GM21381 (cell line): ENCODE results near the gene AKT3.
"Not testable (repeated sequence)": the region's sequence is repeated elsewhere in the genome, so short reads cannot be mapped to it uniquely, and the experiment has no call there.

ENCODE experiments used
- ATAC-seq: cut with Tn5 transposase; IDR thresholded peaks from one replicate; pipeline ENCODE4 v1.9.1; 2021; ENCODE audit warnings: mild to moderate bottlenecking, moderate library complexity; ENCODE audit not compliant: unreplicated experiment

AKT3 gene

GRCh38 chr1:243790404-243790803, 59.6 kb downstream of the AKT3 start:
- no peak for ATAC-seq

DNA sequence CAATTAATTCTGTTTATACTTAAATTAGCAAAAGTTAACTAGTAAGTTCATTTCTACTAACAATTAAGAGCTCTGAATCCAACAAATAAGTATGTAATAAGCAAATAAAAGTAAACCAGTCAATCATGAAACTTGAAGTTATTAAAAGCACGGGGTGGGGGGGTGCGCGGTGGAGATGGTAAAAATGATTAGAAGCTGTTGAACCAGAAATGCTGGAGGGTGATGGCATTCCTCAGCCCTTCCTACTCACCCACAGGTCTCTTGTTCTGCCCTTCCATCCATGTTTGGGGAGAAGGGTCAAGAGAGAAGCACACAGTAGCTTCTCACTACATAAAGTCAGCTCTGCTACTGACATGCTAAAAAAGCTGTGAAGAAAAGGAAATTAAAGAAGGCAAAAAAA, 63.5 kb downstream of the AKT3 start:
- no peak for ATAC-seq

- no peak for ATAC-seq
Measured at GRCh38 chr1:243784506-243784905, 65.5 kb downstream of the AKT3 start.

- ATAC-seq: no peak
Measured at GRCh38 chr1:243783714-243784113, 66.3 kb downstream of the AKT3 start.

DNA sequence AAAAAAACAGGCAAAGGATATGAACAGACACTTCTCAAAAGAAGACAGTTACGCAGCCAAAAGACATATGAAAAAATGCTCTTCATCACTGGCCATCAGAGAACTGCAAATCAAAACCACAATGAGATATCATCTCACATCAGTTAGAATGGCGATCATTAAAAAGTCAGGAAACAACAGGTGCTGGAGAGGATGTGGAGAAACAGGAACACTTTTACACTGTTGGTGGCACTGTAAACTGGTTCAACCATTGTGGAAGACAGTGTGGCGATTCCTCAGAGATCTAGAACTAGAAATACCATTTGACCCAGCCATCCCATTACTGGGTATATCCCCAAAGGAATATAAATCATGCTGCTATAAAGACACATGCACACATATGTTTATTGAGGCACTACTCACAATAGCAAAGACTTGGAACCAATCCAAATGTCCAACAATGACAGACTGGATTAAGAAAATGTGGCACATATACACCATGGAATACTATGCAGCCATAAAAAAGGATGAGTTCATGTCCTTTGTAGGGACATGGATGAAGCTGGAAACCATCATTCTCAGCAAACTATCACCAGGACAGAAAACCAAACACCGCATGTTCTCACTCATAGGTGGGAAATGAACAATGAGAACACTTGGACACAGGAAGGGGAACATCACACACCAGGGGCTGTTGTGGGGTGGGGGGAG, 77.5 kb downstream of the AKT3 start:
- ATAC-seq: not testable (repeated sequence)

DNA sequence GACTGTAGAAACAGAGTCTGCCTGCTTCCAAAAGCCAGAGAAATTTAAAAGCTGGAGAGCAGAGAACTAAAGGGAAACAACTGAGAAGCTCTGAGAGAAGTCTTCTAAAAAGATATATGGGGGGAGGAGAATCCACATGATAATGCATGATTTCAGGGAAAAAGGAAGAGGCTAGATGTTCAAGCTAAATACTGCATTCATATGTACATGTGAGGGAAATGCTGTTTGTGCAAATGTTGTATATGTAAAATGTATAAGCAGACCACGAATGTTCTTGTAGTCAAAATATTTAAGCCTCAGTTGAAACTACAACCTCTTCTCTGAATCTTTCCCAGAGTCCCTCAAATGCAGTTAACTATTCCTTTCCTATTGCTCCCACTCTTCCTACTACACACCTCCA, 79.2 kb downstream of the AKT3 start:
- no peak for ATAC-seq

DNA sequence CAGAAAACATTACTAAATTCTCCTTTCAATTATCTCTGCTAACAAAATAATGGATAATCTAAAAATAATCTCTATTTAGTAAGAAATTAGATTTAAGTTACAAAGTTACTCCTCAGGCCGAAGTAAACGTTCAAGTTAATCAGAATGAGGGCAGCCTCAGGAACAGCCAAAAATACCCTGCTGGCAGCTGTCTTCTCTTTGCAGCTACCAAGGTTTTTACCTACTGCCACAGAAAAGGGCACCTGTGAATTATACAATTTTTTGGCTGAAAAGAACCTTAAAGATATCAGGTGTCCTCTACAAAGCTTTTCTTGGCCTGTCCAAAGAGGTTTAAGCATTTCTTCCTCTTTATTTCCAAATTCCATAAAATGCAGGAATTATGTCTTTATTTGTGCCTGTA, 84.4 kb downstream of the AKT3 start:
- ATAC-seq: no peak

- no peak for ATAC-seq
Measured at GRCh38 chr1:243763806-243764205, 86.2 kb downstream of the AKT3 start.

GRCh38 chr1:243758647-243759046, 91.4 kb downstream of the AKT3 start:
- ATAC-seq: no peak

GRCh38 chr1:243756529-243756928, 93.5 kb downstream of the AKT3 start:
- no peak for ATAC-seq

- no peak for ATAC-seq
Measured at GRCh38 chr1:243754348-243754747, 95.7 kb downstream of the AKT3 start.

DNA sequence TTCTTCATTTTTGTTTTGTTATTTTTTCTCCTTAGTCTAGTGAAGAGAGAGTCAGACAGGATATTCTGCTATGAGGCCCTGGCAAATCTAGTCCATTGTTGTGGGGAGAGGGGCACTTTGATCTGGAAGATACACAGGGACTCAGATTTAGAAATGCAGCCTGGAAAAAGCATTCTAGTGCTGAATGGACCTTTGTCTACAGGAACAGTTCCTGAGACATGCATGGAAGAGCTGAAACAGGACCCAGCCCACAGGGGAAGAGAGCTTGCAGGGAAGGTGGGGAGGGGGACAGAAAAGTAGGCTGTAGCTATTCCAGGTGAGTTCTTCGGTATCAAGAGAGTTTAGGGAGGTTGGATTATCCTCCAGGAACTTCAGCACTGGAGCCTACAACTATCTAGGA, 98.5 kb downstream of the AKT3 start:
- no peak for ATAC-seq

DNA sequence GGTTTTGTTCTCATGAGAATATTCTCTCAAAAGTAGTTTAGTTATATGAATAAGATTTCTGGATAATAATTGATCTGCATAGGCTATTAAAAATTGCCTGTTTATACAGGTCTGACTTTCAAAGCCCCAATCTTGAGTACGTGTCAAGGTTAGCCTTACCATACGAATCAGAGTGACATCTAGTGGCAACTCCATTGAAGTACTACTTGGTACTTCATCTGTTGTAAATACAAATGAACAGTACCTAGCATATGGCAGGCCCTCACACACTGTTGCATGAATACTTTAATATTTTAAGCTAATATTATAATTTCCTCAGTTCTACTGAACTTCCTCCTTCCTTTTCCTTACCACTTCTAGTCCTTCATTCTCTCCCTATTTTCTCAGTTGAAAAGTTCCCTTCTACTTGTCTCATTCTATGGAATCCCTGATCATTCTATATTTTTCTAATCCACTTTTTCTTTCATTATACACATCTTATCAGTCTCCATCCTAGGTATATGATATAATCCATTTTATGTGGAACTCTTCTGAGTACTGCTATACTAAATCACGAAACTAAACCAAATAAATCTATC, 101.2 kb downstream of the AKT3 start:
- ATAC-seq: peak; percentile 94

- ATAC-seq: no peak
Measured at GRCh38 chr1:243748227-243748626, 101.8 kb downstream of the AKT3 start.

DNA sequence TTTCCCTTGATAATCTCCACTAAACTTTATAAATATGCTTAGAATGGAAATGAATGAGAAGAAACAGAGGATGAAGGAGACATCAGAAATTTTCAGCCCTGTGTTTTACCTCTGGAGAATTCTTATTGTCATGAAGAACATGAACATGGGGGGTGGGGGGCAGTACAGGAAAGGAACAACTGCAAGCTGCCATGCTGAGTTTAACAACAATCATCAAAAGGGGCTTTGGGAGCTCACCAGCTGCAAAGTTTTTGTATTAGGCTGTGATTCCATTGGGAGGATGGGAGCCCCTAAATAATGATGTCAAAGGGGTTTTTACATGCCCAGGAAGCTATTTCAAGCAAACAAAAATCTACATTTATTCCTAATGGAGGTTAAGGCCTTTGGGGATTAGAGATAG, 103.3 kb downstream of the AKT3 start:
- ATAC-seq: no peak

- ATAC-seq: no peak
Measured at GRCh38 chr1:243745356-243745755, 104.7 kb downstream of the AKT3 start.

DNA sequence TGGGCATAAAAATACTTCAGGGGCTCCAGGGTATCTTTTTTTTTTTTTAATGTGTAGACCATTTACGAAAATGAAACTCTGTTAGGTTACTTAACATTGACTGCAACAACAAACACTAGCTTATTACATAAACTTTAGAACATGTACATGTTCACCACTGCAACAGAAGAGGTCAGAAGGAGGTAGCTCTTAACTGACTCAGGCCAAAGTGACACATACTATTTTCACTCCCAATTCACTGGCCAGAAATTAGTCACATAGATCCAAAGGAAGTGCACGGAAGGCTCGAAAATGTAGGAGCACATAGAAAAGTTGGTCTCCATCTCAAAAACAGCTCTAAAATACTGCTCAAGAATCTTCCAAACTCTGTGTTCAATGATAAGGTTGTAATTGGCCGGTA, 107.2 kb downstream of the AKT3 start:
- ATAC-seq: no peak

DNA sequence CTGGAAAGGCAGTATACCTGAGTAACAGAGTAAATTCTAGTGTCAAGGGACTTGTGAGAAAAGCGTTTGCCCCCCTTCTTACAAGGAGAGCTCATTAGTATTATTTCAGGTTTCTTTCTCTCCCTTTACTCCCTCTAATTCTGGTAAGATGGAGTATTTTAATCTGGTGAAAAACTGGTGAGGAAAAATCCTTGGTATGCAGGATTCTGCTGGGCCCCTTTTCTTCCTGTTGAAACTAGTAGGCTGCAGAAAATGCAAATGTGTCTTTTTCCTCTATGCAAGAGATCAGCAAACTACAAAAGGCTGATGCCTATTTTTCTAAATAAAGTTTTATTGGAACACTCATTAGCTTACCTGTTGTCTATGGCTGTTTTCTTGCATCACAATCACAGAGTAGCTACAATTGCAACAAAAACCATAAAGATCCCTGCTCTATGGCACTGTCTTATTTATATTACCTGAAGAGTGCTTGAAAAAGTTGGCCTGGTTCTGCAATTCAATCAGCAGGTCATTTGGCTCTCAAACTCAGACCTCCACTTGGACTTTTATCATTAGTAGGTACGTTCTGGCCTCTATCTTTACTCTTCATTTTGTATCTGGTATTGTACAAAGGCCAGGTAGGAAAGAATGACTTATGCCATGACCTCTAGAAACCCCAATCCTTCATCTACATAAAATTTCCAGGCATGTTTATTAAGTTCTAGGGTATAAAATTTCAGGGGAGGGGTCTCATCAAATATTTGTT, 109.6 kb downstream of the AKT3 start:
- no peak for ATAC-seq

DNA sequence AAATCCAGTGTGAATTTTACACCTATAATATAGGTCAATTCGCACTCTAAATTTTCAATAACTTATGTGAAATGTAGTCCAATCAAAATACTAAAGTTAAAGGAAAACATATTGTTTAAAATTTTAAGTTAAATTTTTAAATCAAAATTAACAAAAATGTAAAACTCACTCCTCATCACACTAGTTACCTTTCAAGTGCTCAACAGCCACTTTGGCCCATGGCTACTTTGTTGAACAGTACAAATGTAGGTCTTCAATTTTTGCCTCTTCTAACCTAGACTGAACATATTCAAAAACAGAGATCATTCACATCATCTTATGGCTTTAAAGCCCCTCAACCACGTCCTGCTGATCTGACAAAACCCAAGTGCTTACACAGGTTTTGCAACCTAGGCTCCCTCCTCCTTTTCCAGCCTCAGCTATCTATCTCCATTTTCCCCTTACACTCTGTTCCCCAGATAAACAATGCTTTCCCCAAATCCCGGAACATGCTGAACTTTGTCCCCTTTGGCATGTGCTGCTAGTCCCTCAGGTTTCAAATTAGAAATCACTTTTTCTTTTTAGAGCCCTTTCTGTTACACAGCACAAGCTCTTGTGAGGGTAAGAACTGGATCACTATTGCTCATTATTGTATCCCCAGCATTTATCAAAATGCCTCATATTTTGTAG, 110.6 kb downstream of the AKT3 start:
- ATAC-seq: no peak

DNA sequence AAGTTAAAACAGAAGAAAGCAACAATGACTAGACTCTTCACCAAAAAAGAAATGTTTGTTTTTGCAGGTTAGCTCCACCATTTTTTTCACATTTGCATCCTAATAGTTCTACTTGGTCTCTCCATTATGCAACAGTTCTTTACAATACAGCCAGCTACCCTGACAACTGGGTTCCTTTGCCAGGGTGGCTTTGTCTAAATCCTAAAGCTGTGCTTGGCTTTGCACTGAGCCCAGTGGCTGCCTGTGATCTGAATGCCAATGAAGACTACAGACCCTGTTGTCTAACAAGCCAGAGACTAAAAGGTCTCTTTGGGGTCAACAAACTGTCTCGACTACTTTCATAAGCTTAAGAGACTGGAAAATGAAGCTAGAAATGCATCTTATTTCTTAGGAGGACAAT, 112.0 kb downstream of the AKT3 start:
- ATAC-seq: no peak

GRCh38 chr1:243735457-243735856, 114.6 kb downstream of the AKT3 start:
- ATAC-seq: no peak

GRCh38 chr1:243734308-243734695, 115.7 kb downstream of the AKT3 start:
- no peak for ATAC-seq
